Nephron (organoid): ENCODE results near the gene IL17RB.
A peak's percentile ranks its signal among the peaks of the same experiment; 100 is the strongest.

Experiments
- H3K27ac Mint-ChIP-seq, 3 experiments: 2 replicates each; pipeline ENCODE4 v1.8.0; 2020; ENCODE audit warnings: mixed read lengths in 3 of 3, mild to moderate bottlenecking in 2 of 3, moderate library complexity in 1 of 3
- H3K27me3 Mint-ChIP-seq: 2 replicates; pipeline ENCODE4 v1.8.0; 2021; ENCODE audit warnings: low read depth, mild to moderate bottlenecking, moderate library complexity, mixed read lengths
- H3K36me3 Mint-ChIP-seq: 2 replicates; pipeline ENCODE4 v1.8.0; 2020; ENCODE audit warnings: low read depth, mixed read lengths
- H3K4me1 Mint-ChIP-seq: 2 replicates; pipeline ENCODE4 v1.8.0; 2020; ENCODE audit warnings: mixed read lengths
- H3K4me3 Mint-ChIP-seq, 3 experiments: 2 replicates each; pipeline ENCODE4 v1.8.0; 2020; ENCODE audit warnings: mild to moderate bottlenecking in 3 of 3, mixed read lengths in 3 of 3, moderate library complexity in 2 of 3
- H3K9me3 Mint-ChIP-seq: 2 replicates; pipeline ENCODE4 v1.8.0; 2020; ENCODE audit warnings: mixed read lengths
- CTCF ChIP-seq, 3 experiments: fragments of 200-600 bp; sonication (generic); IDR thresholded peaks; one replicate each; pipeline ENCODE4 v1.5.0; 2021; ENCODE audit warnings: antibody characterized with exemption in 3 of 3; ENCODE audit not compliant: unreplicated experiment in 3 of 3

Gene IL17RB

DNA sequence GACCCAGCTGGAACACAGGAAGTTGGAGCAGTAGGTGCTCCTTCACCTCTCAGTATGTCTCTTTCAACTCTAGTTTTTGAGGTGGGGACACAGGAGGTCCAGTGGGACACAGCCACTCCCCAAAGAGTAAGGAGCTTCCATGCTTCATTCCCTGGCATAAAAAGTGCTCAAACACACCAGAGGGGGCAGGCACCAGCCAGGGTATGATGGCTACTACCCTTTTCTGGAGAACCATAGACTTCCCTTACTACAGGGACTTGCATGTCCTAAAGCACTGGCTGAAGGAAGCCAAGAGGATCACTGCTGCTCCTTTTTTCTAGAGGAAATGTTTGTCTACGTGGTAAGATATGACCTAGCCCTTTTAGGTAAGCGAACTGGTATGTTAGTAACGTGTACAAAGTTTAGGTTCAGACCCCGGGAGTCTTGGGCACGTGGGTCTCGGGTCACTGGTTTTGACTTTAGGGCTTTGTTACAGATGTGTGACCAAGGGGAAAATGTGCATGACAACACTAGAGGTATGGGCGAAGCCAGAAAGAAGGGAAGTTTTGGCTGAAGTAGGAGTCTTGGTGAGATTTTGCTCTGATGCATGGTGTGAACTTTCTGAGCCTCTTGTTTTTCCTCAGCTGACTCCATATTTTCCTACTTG is 11.9 kb downstream of the IL17RB start:
- H3K4me3 Mint-ChIP-seq: no peak overlapping the region
- peak overlapping the region in 1 of 3 experiments; percentile 19 for H3K27ac Mint-ChIP-seq
- H3K27me3 Mint-ChIP-seq: peaks cover 4% of the 10 kb centered on the region

DNA sequence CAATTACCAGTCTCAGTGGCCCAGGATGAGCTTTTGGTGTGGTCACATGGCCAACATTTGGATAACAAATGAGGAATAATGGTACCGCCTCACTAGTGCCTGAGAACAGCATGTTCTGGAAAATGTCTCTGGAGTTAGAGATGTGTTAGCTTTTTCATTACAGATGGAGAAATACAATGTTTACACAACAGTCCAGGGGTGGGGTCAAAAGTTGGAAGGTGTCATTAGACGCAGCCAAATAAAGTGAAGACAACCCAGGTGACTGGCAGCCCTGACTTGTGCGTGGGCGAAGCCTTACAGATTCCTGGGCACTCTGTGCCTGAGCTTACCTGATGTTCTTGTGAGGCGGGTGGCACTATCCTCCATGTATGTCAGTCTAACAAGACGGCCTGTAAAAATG is 12.8 kb downstream of the IL17RB start:
- no peak for TF ChIP-seq CTCF (IDR thresholded peaks at IDR 0.05; ENCODE audit: unreplicated experiment in 3 of 3)
- Mint-ChIP-seq H3K27me3 (peaks cover 4% of the 10 kb centered on the region), H3K27ac (no peak overlapping the region), H3K9me3 (no peaks in the 10 kb centered on the region), H3K4me1 (no peaks in the 10 kb centered on the region), H3K4me3 (no peak overlapping the region), H3K36me3 (peaks cover 50% of the 10 kb centered on the region)

More for the DNA sequence above, 11.9 kb downstream of the IL17RB start:
- Mint-ChIP-seq H3K4me1 (no peaks in the 10 kb centered on the region), H3K36me3 (peaks cover 43% of the 10 kb centered on the region), H3K9me3 (no peaks in the 10 kb centered on the region)
- no peak for TF ChIP-seq CTCF (IDR thresholded peaks at IDR 0.05; ENCODE audit: unreplicated experiment in 3 of 3)

GRCh38 chr3:53860196-53860595 is 13.8 kb downstream of the IL17RB start:
- peaks cover 4% of the 10 kb centered on the region for H3K27me3 Mint-ChIP-seq
- no peak overlapping the region for H3K27ac Mint-ChIP-seq
- no peak overlapping the region for H3K4me3 Mint-ChIP-seq
- TF ChIP-seq CTCF (IDR thresholded peaks at IDR 0.05; ENCODE audit: unreplicated experiment in 3 of 3): no peak
- no peaks in the 10 kb centered on the region for H3K4me1 Mint-ChIP-seq
- peaks cover 58% of the 10 kb centered on the region for H3K36me3 Mint-ChIP-seq
- no peaks in the 10 kb centered on the region for H3K9me3 Mint-ChIP-seq

DNA sequence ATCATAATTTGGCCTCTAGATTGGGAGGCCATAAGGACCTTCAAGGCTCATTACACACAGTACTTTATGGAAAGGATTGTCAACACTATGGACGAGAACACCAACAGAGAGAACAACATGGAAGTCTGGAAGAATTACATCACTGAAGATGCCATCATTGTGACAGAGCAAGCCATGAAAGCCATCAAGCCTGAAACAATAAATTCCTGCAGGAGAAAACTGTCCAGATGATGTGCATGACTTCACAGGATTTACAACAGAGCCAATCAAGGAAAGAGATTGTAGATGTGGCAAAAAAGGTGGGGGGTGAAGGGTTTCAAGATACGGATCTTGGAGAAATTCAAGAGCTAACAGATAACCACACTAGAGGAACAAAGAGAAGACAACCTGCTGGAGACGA is 15.9 kb downstream of the IL17RB start:
- H3K36me3 Mint-ChIP-seq: peaks cover 68% of the 10 kb centered on the region
- H3K4me1 Mint-ChIP-seq: no peaks in the 10 kb centered on the region
- no peak overlapping the region for H3K27ac Mint-ChIP-seq
- TF ChIP-seq CTCF (IDR thresholded peaks at IDR 0.05; ENCODE audit: unreplicated experiment in 3 of 3): no peak
- H3K27me3 Mint-ChIP-seq: no peaks in the 10 kb centered on the region
- H3K4me3 Mint-ChIP-seq: no peak overlapping the region
- no peaks in the 10 kb centered on the region for H3K9me3 Mint-ChIP-seq

DNA sequence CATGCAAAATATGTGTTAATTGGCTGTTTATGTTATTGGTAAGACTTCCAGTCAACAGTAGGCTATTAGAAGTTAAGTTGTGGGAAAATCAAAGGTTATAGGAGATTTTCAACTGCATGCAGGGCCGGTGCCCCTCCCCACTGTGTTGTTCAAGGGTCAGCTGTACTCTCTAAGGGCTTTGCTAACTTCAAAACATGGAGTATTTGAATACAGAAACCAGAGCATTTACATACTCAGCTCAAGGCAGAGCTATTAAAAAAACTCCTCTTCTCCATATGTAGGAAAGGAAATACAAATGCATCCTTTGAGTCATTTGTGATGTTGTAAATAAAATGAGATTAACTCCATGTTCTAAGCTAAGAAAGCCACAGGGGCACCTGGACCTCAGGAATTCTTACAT is 16.8 kb downstream of the IL17RB start:
- H3K4me1 Mint-ChIP-seq: no peaks in the 10 kb centered on the region
- no peak overlapping the region for H3K4me3 Mint-ChIP-seq
- no peaks in the 10 kb centered on the region for H3K27me3 Mint-ChIP-seq
- peaks cover 71% of the 10 kb centered on the region for H3K36me3 Mint-ChIP-seq
- no peaks in the 10 kb centered on the region for H3K9me3 Mint-ChIP-seq
- peak overlapping the region in 1 of 3 experiments; percentile 15 for H3K27ac Mint-ChIP-seq
- no peak for TF ChIP-seq CTCF (IDR thresholded peaks at IDR 0.05; ENCODE audit: unreplicated experiment in 3 of 3)
